IPS DF 19.7 (cell line): ENCODE results near the gene DDX46.
"Not testable (repeated sequence)": the region's sequence is repeated elsewhere in the genome, so short reads cannot be mapped to it uniquely, and the experiment has no call there.

Experiments used
- DNase-seq: peaks from one replicate; pipeline ENCODE4 v3.0.0-alpha.2; 2013; ENCODE audit warnings: low read depth, low spot score

The DDX46 gene

GRCh38 chr5:134840811-134841210, 82.2 kb downstream of the DDX46 start:
- DNase-seq, result no peak

- no peak for DNase-seq
These were observed 85.7 kb downstream of the DDX46 start for GRCh38 chr5:134844252-134844651.

- DNase-seq, result no peak
These were observed 86.8 kb downstream of the DDX46 start for GRCh38 chr5:134845335-134845851.

GRCh38 chr5:134845852-134846640, 87.5 kb downstream of the DDX46 start, which contains the start of gene C5orf24:
Gene C5orf24, plus strand, starts transcription at chr5:134845968. Its CDS starts 8,933 bp downstream, at chr5:134854901.
- DNase-seq, result peak; percentile 54

GRCh38 chr5:134846641-134846960, 88.0 kb downstream of the DDX46 start:
- no peak for DNase-seq

- DNase-seq, result not testable (repeated sequence)
These were observed 90.9 kb downstream of the DDX46 start for GRCh38 chr5:134849434-134849933.

- no peak for DNase-seq
These were observed 92.8 kb downstream of the DDX46 start for GRCh38 chr5:134851307-134851923.

- DNase-seq, result not testable (repeated sequence)
These were observed 97.9 kb downstream of the DDX46 start for GRCh38 chr5:134856465-134856864.

GRCh38 chr5:134857401-134857800, 98.8 kb downstream of the DDX46 start:
- no peak for DNase-seq

- no peak for DNase-seq
These were observed 106.1 kb downstream of the DDX46 start for GRCh38 chr5:134864707-134865106.

- DNase-seq, result no peak
These were observed 114.9 kb downstream of the DDX46 start for GRCh38 chr5:134873494-134873893.

- peak; percentile 67 for DNase-seq
These were observed 115.6 kb downstream of the DDX46 start, which contains the start of gene TXNDC15 for GRCh38 chr5:134873987-134874830. Gene TXNDC15, plus strand, starts transcription at chr5:134874371. Its CDS starts 57 bp downstream, at chr5:134874428.

GRCh38 chr5:134874831-134875655, 116.5 kb downstream of the DDX46 start:
- DNase-seq, result no peak

- no peak for DNase-seq
These were observed 118.6 kb downstream of the DDX46 start for GRCh38 chr5:134877159-134877558.

- no peak for DNase-seq
These were observed 119.8 kb downstream of the DDX46 start for GRCh38 chr5:134878403-134878802.

- DNase-seq, result no peak
These were observed 120.9 kb downstream of the DDX46 start for GRCh38 chr5:134879456-134879855.
